NCI-H2227 (cell line): ENCODE data around the gene GREB1.
A peak's percentile ranks its signal among the peaks of the same experiment; 100 is the strongest.

Experiments used
- DNase-seq: peaks from one replicate; lab custom pipeline; 2025; ENCODE audit not compliant: unreplicated experiment; lab: John Stamatoyannopoulos, UW

GREB1 gene

GRCh38 chr2:11533278-11534070 lies at the start of gene GREB1:
Gene GREB1, plus strand, starts transcription at chr2:11534045. Its CDS starts 22,570 bp downstream, at chr2:11556615.
- DNase-seq: no peak

- no peak for DNase-seq
These were observed 45.0 kb upstream of the GREB1 start for GRCh38 chr2:11488809-11489208.

- DNase-seq: no peak
These were observed 43.7 kb upstream of the GREB1 start for GRCh38 chr2:11490194-11490593.

GRCh38 chr2:11491348-11491933 lies 42.4 kb upstream of the GREB1 start:
- DNase-seq: no peak

GRCh38 chr2:11492244-11492643 lies 41.6 kb upstream of the GREB1 start:
- no peak for DNase-seq

- no peak for DNase-seq
These were observed 41.1 kb upstream of the GREB1 start for GRCh38 chr2:11492720-11493119.

GRCh38 chr2:11493282-11493681 lies 40.6 kb upstream of the GREB1 start:
- DNase-seq: no peak

- DNase-seq: no peak
These were observed 39.5 kb upstream of the GREB1 start for GRCh38 chr2:11494310-11494709.

GRCh38 chr2:11495844-11496681 lies 37.8 kb upstream of the GREB1 start:
- DNase-seq: peak; percentile 53

GRCh38 chr2:11498543-11499034 lies 35.3 kb upstream of the GREB1 start:
- no peak for DNase-seq

- no peak for DNase-seq
These were observed 34.6 kb upstream of the GREB1 start for GRCh38 chr2:11499081-11499743.

GRCh38 chr2:11500702-11501303 lies 33.0 kb upstream of the GREB1 start:
- no peak for DNase-seq

GRCh38 chr2:11502740-11503292 lies 31.0 kb upstream of the GREB1 start:
- no peak for DNase-seq

- no peak for DNase-seq
These were observed 30.4 kb upstream of the GREB1 start for GRCh38 chr2:11503354-11503927.

GRCh38 chr2:11505652-11506610 lies 27.9 kb upstream of the GREB1 start:
- no peak for DNase-seq

- no peak for DNase-seq
These were observed 27.3 kb upstream of the GREB1 start for GRCh38 chr2:11506611-11506969.

- DNase-seq: no peak
These were observed 26.3 kb upstream of the GREB1 start for GRCh38 chr2:11507517-11507916.

- DNase-seq: no peak
These were observed 25.6 kb upstream of the GREB1 start for GRCh38 chr2:11508279-11508678.
